Measurements from ENCODE around the gene MYCN.

The MYCN gene

DNA sequence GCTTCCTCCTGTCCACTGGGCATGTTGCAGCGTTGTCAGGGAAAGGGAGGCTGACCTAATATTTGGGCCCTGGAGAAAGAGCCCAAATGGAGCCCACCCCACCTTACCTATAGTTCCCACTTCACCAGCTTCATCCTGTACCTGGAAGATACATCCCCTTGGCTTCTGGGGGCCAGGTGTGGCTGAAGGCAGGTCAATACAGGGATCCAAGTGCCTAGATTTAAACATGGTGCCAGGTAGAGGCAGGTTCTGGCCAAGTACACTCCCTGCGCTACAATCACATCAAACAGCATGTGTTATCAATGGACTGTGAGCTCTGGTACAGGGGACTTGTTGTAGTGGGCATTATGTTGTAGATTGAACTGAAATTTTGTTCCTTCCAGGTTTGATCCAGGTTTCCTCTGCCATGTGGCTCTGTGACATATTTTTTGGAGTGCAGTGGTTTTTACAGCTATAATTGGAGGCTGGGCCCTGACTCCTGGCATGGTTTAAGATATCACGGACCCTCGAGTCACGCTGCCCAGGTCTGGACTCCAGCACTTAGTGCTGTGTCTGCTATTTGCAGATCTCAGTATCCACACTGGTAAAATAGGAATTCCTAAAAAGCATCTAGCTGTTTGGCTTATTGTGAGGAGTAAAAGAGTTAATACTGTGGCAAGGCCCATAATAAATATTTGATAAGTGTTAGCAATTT, 23.8 kb downstream of the MYCN start:
- no peaks in the 10 kb centered on the region for H3K9me3 ChIP-seq
- no peaks in the 10 kb centered on the region for H3K36me3 ChIP-seq
- no peak overlapping the region for H3K4me3 ChIP-seq (ENCODE audit: low read depth in 1 of 2, low read length in 1 of 2)
- no peak overlapping the region for H3K27ac ChIP-seq
- H3K4me1 ChIP-seq (ENCODE audit: control insufficient read depth in 1 of 2, insufficient read depth in 1 of 2, low read depth in 1 of 2, low read length in 1 of 2), result no peaks in the 10 kb centered on the region
- TF ChIP-seq, protein P1, sequence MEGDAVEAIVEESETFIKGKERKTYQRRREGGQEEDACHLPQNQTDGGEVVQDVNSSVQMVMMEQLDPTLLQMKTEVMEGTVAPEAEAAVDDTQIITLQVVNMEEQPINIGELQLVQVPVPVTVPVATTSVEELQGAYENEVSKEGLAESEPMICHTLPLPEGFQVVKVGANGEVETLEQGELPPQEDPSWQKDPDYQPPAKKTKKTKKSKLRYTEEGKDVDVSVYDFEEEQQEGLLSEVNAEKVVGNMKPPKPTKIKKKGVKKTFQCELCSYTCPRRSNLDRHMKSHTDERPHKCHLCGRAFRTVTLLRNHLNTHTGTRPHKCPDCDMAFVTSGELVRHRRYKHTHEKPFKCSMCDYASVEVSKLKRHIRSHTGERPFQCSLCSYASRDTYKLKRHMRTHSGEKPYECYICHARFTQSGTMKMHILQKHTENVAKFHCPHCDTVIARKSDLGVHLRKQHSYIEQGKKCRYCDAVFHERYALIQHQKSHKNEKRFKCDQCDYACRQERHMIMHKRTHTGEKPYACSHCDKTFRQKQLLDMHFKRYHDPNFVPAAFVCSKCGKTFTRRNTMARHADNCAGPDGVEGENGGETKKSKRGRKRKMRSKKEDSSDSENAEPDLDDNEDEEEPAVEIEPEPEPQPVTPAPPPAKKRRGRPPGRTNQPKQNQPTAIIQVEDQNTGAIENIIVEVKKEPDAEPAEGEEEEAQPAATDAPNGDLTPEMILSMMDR (IDR thresholded peaks at IDR 0.05), result no peak
- H3K27me3 ChIP-seq, result no peaks in the 10 kb centered on the region

DNA sequence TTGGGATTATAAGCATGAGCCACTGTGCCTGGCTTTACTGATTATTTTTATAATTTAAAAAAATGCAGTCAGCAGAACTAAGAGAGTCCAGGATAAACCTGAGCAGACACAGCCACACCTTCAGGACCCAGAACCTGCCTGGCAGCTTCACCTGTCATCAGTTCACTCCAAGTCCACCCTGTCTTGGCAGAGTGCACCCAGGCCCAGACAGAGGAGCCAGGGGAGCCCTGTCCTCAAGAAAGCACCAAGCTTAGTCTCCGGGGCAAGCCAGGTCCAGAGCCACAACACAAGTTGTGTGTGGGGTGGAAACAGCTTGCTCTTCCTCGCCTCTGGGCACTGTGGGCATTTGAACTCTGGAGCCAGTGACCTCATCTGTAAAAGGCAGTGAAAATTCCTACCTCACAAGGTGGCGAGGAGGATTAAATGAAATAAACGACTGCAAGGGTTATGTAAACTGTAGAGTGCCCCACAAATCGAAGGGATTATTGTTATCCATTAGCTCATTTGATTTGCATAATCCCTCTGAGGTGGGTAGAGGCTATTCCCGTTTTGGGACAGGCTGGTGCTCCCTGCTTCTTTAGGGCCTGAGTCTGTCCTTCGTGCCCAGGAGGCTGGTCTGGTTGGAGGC, 24.7 kb downstream of the MYCN start:
- no peaks in the 10 kb centered on the region for H3K27me3 ChIP-seq
- no peak overlapping the region for H3K27ac ChIP-seq
- TF ChIP-seq, protein P1 (IDR thresholded peaks at IDR 0.05), result no peak
- no peak overlapping the region for H3K4me3 ChIP-seq (ENCODE audit: low read depth in 1 of 2, low read length in 1 of 2)
- no peaks in the 10 kb centered on the region for H3K4me1 ChIP-seq (ENCODE audit: control insufficient read depth in 1 of 2, insufficient read depth in 1 of 2, low read depth in 1 of 2, low read length in 1 of 2)
- H3K36me3 ChIP-seq, result no peaks in the 10 kb centered on the region
- H3K9me3 ChIP-seq, result no peaks in the 10 kb centered on the region

DNA sequence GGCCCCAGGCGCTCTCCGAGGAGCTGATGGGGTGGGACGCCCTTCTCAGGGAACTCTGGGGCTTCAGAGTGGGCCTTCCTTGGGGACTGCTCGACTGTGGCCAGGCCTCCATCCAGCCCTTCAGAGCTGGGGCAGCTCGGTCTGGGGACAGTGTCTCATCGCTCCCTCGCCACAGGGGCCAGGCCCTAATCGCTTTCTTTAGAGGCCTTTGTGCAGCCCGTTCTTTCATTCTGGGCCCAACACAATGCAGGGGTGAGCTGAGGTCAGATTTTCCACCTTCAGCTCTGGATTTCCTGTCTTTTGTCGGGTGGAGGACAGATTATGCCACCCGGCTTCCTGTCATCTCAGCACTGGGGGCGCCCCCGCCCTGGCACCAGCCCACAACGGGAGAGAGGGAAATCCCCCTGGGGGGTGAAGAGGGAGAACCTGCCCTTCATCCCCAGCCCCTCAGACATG, 25.2 kb downstream of the MYCN start:
- no peaks in the 10 kb centered on the region for H3K9me3 ChIP-seq
- H3K36me3 ChIP-seq, result no peaks in the 10 kb centered on the region
- H3K27me3 ChIP-seq, result no peaks in the 10 kb centered on the region
- TF ChIP-seq, protein P1 (IDR thresholded peaks at IDR 0.05), result no peak
- H3K4me3 ChIP-seq (ENCODE audit: low read depth in 1 of 2, low read length in 1 of 2), result no peak overlapping the region
- H3K4me1 ChIP-seq (ENCODE audit: control insufficient read depth in 1 of 2, insufficient read depth in 1 of 2, low read depth in 1 of 2, low read length in 1 of 2), result no peaks in the 10 kb centered on the region
- no peak overlapping the region for H3K27ac ChIP-seq

- TF ChIP-seq, protein P1 (IDR thresholded peaks at IDR 0.05), result no peak
- Histone ChIP-seq H3K27me3 (no peaks in the 10 kb centered on the region), H3K36me3 (no peaks in the 10 kb centered on the region), H3K9me3 (no peaks in the 10 kb centered on the region), H3K4me3 (ENCODE audit: low read depth in 1 of 2, low read length in 1 of 2) (no peak overlapping the region), H3K4me1 (ENCODE audit: control insufficient read depth in 1 of 2, insufficient read depth in 1 of 2, low read depth in 1 of 2, low read length in 1 of 2) (no peaks in the 10 kb centered on the region), H3K27ac (no peak overlapping the region)
Measured at GRCh38 chr2:15967415-15968279, 27.3 kb downstream of the MYCN start.

- TF ChIP-seq, protein P1 (IDR thresholded peaks at IDR 0.05), result no peak
- no peaks in the 10 kb centered on the region for H3K9me3 ChIP-seq
- H3K4me1 ChIP-seq (ENCODE audit: control insufficient read depth in 1 of 2, insufficient read depth in 1 of 2, low read depth in 1 of 2, low read length in 1 of 2), result no peaks in the 10 kb centered on the region
- H3K27me3 ChIP-seq, result no peaks in the 10 kb centered on the region
- H3K27ac ChIP-seq, result no peak overlapping the region
- H3K4me3 ChIP-seq (ENCODE audit: low read depth in 1 of 2, low read length in 1 of 2), result no peak overlapping the region
- no peaks in the 10 kb centered on the region for H3K36me3 ChIP-seq
Measured at GRCh38 chr2:15968280-15969178, 28.2 kb downstream of the MYCN start.
